ENCODE results near the gene RAB27A. TPM values are rescaled to one million over a fixed set of nuclear protein-coding genes. Genes with fewer than 3 reads are reported as not detected.

Gene RAB27A
- total RNA-seq, 2 donors from 2014 or later, result 8.8 to 9.1 TPM

DNA sequence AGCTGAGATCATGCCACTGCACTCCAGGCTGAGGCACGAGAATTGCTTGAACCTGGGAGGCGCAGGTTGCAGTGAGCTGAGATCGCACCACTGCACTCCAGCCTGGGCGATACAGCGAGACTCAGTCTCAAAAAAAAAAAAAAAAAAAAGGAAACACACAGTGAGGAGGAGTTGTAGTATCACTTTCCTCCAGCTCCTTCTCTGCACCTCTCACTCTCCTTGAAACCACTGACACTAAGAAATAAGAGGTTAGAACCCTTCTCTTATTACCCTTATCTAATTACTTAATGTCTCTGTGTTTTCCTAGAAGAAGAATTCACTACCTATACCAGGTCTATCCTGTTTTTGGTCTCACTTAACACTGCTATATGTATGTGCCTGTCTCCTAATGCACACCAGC lies 31.7 kb downstream of the RAB27A start:
- Mint-ChIP-seq H3K27me3 (ENCODE audit: insufficient read depth) (peaks cover 3% of the 10 kb centered on the region), H3K4me1 (peaks cover 2% of the 10 kb centered on the region), H3K36me3 (ENCODE audit: low read depth) (peaks cover 8% of the 10 kb centered on the region), H3K9me3 (peaks cover 11% of the 10 kb centered on the region), H3K27ac (no peak overlapping the region), H3K4me3 (no peak overlapping the region)
- Histone ChIP-seq H3K27ac (ENCODE audit: low read depth, low read length) (no peak overlapping the region), H3K9ac (ENCODE audit: extremely low read depth, low read length, poor library complexity, severe bottlenecking) (no peak overlapping the region), H3K4me1 (ENCODE audit: control insufficient read depth, insufficient read depth, low read length) (no peaks in the 10 kb centered on the region), H3K27me3 (ENCODE audit: control insufficient read depth, insufficient read depth, low read length, poor library complexity, severe bottlenecking) (no peaks in the 10 kb centered on the region), H3K4me3 (ENCODE audit: low read length) (no peak overlapping the region), H3K9me3 (ENCODE audit: control insufficient read depth, low read length) (no peaks in the 10 kb centered on the region), H3K36me3 (ENCODE audit: control insufficient read depth, insufficient read depth, low read length) (no peaks in the 10 kb centered on the region)
- TF ChIP-seq, protein P1, sequence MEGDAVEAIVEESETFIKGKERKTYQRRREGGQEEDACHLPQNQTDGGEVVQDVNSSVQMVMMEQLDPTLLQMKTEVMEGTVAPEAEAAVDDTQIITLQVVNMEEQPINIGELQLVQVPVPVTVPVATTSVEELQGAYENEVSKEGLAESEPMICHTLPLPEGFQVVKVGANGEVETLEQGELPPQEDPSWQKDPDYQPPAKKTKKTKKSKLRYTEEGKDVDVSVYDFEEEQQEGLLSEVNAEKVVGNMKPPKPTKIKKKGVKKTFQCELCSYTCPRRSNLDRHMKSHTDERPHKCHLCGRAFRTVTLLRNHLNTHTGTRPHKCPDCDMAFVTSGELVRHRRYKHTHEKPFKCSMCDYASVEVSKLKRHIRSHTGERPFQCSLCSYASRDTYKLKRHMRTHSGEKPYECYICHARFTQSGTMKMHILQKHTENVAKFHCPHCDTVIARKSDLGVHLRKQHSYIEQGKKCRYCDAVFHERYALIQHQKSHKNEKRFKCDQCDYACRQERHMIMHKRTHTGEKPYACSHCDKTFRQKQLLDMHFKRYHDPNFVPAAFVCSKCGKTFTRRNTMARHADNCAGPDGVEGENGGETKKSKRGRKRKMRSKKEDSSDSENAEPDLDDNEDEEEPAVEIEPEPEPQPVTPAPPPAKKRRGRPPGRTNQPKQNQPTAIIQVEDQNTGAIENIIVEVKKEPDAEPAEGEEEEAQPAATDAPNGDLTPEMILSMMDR (conservative IDR thresholded peaks at IDR 0.05), result no peak
- 90 to 97% methylated on average over 4 of the region's 5 CpGs for WGBS, 2 experiments (ENCODE audit: insufficient coverage in 1 of 2, insufficient read length in 1 of 2)
- no peak for DNase-seq

DNA sequence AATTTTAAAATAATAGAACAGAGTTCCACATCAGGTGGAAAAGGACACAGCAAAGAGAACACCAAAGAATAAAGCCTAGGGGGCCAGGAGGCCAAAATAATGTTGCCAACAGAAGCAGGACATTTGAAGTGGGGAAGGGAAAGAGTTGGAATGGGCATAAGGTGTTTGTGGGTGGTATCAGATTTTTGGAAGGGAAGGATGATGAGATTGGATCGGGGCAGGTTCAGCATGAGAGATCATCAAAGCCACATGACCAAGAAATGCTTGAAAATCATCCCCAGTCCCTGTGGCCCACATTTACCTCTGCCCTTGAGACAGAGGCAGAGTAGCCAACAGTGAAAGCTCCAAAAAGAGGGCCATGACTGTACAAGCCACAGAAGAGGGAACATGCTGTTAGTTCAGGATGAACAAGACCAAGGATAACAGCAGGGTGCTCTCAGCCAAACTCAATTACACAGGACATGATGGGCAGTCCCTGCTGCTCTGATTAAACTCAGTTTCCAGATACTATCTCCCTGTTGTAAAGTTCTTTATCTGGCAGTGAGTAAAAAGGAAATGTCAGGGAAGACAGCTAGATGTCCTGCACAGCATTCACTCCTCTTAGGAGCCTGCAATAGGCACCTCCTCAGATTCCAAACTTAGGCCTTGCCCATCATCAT lies 32.5 kb downstream of the RAB27A start:
- no peak overlapping the region for H3K27ac Mint-ChIP-seq
- H3K36me3 ChIP-seq (ENCODE audit: control insufficient read depth, insufficient read depth, low read length), result no peaks in the 10 kb centered on the region
- H3K27me3 Mint-ChIP-seq (ENCODE audit: insufficient read depth), result peaks cover 3% of the 10 kb centered on the region
- TF ChIP-seq, protein P1 (conservative IDR thresholded peaks at IDR 0.05), result no peak
- WGBS, 2 experiments (ENCODE audit: insufficient coverage in 1 of 2, insufficient read length in 1 of 2), result 80 to 100% methylated on average over 1 of the region's 1 CpG
- H3K27me3 ChIP-seq (ENCODE audit: control insufficient read depth, insufficient read depth, low read length, poor library complexity, severe bottlenecking), result no peaks in the 10 kb centered on the region
- peaks cover 2% of the 10 kb centered on the region for H3K4me1 Mint-ChIP-seq
- no peak for DNase-seq
- no peak overlapping the region for H3K4me3 ChIP-seq (ENCODE audit: low read length)
- no peaks in the 10 kb centered on the region for H3K9me3 ChIP-seq (ENCODE audit: control insufficient read depth, low read length)
- H3K4me1 ChIP-seq (ENCODE audit: control insufficient read depth, insufficient read depth, low read length), result no peaks in the 10 kb centered on the region
- no peak overlapping the region for H3K27ac ChIP-seq (ENCODE audit: low read depth, low read length)
- peaks cover 11% of the 10 kb centered on the region for H3K9me3 Mint-ChIP-seq
- no peak overlapping the region for H3K9ac ChIP-seq (ENCODE audit: extremely low read depth, low read length, poor library complexity, severe bottlenecking)
- H3K36me3 Mint-ChIP-seq (ENCODE audit: low read depth), result peaks cover 8% of the 10 kb centered on the region
- H3K4me3 Mint-ChIP-seq, result no peak overlapping the region

- peaks cover 4% of the 10 kb centered on the region for H3K27me3 Mint-ChIP-seq (ENCODE audit: insufficient read depth)
- no peak overlapping the region for H3K4me3 Mint-ChIP-seq
- Histone ChIP-seq H3K9me3 (ENCODE audit: control insufficient read depth, low read length) (no peaks in the 10 kb centered on the region), H3K4me3 (ENCODE audit: low read length) (no peak overlapping the region), H3K9ac (ENCODE audit: extremely low read depth, low read length, poor library complexity, severe bottlenecking) (no peak overlapping the region), H3K27me3 (ENCODE audit: control insufficient read depth, insufficient read depth, low read length, poor library complexity, severe bottlenecking) (no peaks in the 10 kb centered on the region), H3K36me3 (ENCODE audit: control insufficient read depth, insufficient read depth, low read length) (no peaks in the 10 kb centered on the region), H3K4me1 (ENCODE audit: control insufficient read depth, insufficient read depth, low read length) (peaks cover 6% of the 10 kb centered on the region), H3K27ac (ENCODE audit: low read depth, low read length) (no peak overlapping the region)
- peaks cover 8% of the 10 kb centered on the region for H3K36me3 Mint-ChIP-seq (ENCODE audit: low read depth)
- WGBS, 2 experiments (ENCODE audit: insufficient coverage in 1 of 2, insufficient read length in 1 of 2), result 91 to 92% methylated on average over 2 to 4 of the region's 4 CpGs
- H3K27ac Mint-ChIP-seq, result no peak overlapping the region
- TF ChIP-seq, protein P1 (conservative IDR thresholded peaks at IDR 0.05), result no peak
- H3K9me3 Mint-ChIP-seq, result peaks cover 11% of the 10 kb centered on the region
- peaks cover 7% of the 10 kb centered on the region for H3K4me1 Mint-ChIP-seq
- no peak for DNase-seq
These were observed 33.2 kb downstream of the RAB27A start for GRCh38 chr15:55256281-55257011.
